ENCODE data around the gene ADGRG6. TPM values are rescaled to one million over a fixed set of nuclear protein-coding genes. Genes with fewer than 3 reads are reported as not detected.
A peak's percentile ranks its signal among the peaks of the same experiment; 100 is the strongest.

The ADGRG6 gene
- polyA plus RNA-seq, 1 of the 3 experiments (the other 2 are of a cell fraction), result 61.5 TPM

GRCh38 chr6:142349215-142349823, 47.5 kb downstream of the ADGRG6 start:
- no peak overlapping the region; the same call in 1 of the 2 replicates for H3K4me2 ChIP-seq
- H3K9me3 ChIP-seq, result peaks cover 14% of the 10 kb centered on the region; the same call in 1 of the 2 replicates
- H2AFZ ChIP-seq (ENCODE audit: low read depth), result no peak overlapping the region
- peaks cover 0 to 17% of the 10 kb centered on the region in 2 experiments for H3K36me3 ChIP-seq (replicated peaks in 1 of 2; ENCODE audit: control insufficient read depth in 1 of 2, insufficient read depth in 2 of 2, low read length in 1 of 2)
- CTCF ChIA-PET, result no interaction called here
- peak overlapping the region in 1 of 2 experiments; percentile 24; a peak in 1 of 4 replicates for H3K27ac ChIP-seq (ENCODE audit: low read depth in 2 of 2, low read length in 1 of 2)
- no peak overlapping the region for H3K9ac ChIP-seq
- WGBS (ENCODE audit: low lambda C conversion rate), result 13% methylated on average over 3 of the region's 3 CpGs
- H3K79me2 ChIP-seq (ENCODE audit: insufficient read depth), result peaks cover 72% of the 10 kb centered on the region
- no peaks in the 10 kb centered on the region for H3K9me2 ChIP-seq
- POLR2A ChIA-PET, result no interaction called here
- H3K4me1 ChIP-seq (ENCODE audit: control insufficient read depth in 1 of 2, insufficient read depth in 2 of 2, low read depth in 1 of 2, low read length in 1 of 2), result no peaks in the 10 kb centered on the region; a peak in 2 of 4 replicates
- no peak for DNase-seq
- no peaks in the 10 kb centered on the region for H4K20me1 ChIP-seq (ENCODE audit: insufficient read depth)
- peaks cover 20% of the 10 kb centered on the region for H3F3A ChIP-seq (replicated peaks; ENCODE audit: insufficient read depth)
- TF ChIP-seq ZBTB33 (IDR thresholded peaks at IDR 0.05; ENCODE audit: borderline replicate concordance, low read depth) (no peak), REST (IDR thresholded peaks at IDR 0.05; ENCODE audit: low read depth, low read length) (no peak), YY1 (IDR thresholded peaks at IDR 0.05; ENCODE audit: low read depth) (no peak), ELF1 (IDR thresholded peaks at IDR 0.05) (no peak), JUND (IDR thresholded peaks at IDR 0.05) (no peak), FOSL2 (IDR thresholded peaks at IDR 0.05; ENCODE audit: borderline replicate concordance, low read depth) (no peak), NRF1 (IDR thresholded peaks at IDR 0.05; ENCODE audit: low read depth, low read length) (no peak), TAF1 (IDR thresholded peaks at IDR 0.05; ENCODE audit: borderline replicate concordance, low read depth, low read length) (no peak), USF1 (IDR thresholded peaks at IDR 0.05; ENCODE audit: borderline replicate concordance, low read depth) (no peak), IRF3 (IDR thresholded peaks at IDR 0.05; ENCODE audit: low read depth, low read length) (no peak), FOXJ3 (CRISPR knock-in tag; IDR thresholded peaks at IDR 0.05) (no peak), MAX (IDR thresholded peaks at IDR 0.05; ENCODE audit: low read depth) (no peak), FOXM1 (IDR thresholded peaks at IDR 0.05; ENCODE audit: low read depth) (no peak), NFIC (IDR thresholded peaks at IDR 0.05; ENCODE audit: borderline replicate concordance) (no peak), CHD2 (IDR thresholded peaks at IDR 0.05; ENCODE audit: low read length, partially characterized antibody) (no peak), RAD21 (IDR thresholded peaks at IDR 0.05; ENCODE audit: low read length) (no peak), TEAD4 (IDR thresholded peaks at IDR 0.05; ENCODE audit: borderline replicate concordance, insufficient read depth) (no peak), PBX3 (IDR thresholded peaks at IDR 0.05) (no peak), MXI1 (IDR thresholded peaks at IDR 0.05; ENCODE audit: low read depth, low read length) (no peak), POLR2AphosphoS5 (IDR thresholded peaks at IDR 0.05; ENCODE audit: low read depth, low read length) (no peak)
- H3K4me3 ChIP-seq (ENCODE audit: low read depth in 2 of 2, low read length in 1 of 2), result no peak overlapping the region
- no peaks in the 10 kb centered on the region for H3K27me3 ChIP-seq (ENCODE audit: insufficient read depth)
